Measurements from ENCODE around the gene BRWD1. TPM values are rescaled to one million over a fixed set of nuclear protein-coding genes. Genes with fewer than 3 reads are reported as not detected.

Gene BRWD1
- polyA plus RNA-seq, 4 donors: 47.1 to 53.2 (median 52.5) TPM

DNA sequence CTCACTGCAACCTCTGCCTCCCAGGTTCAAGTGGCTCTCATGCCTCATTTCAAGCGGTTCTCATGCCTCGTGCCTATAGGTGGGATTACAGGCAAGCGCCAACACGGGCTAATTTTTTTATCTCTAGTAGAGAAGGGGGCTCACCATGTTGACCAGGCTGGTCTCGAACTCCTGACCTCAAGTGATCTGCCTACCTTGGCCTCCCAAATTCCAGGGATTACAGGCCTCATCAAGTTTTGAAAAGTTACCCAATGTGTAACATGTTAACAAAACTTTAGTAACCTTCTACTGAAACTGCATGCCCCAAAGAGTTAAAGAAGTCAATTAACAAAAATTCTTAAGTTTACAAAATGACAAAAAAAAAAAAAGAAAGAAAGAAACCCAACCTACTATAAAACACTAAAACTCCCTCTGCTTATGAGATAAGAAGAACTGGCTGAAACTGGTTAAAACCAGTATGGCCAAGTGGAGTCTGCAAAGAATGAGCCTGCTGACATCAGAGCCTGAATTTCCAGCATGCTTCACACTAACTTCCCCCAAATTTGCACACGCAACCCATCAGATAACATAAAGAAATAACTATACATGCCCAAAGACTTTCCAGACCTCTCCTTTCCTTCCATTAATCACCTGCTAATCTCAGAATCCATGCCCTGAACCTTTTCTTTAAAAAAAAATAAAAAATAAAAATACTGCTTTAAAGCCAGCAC, 104.7 kb downstream of the BRWD1 start:
- DNase-seq (ENCODE audit: low read depth in 4 of 4, low spot score in 3 of 4): peak in 2 of 4 donors; percentile 1 to 13

DNA sequence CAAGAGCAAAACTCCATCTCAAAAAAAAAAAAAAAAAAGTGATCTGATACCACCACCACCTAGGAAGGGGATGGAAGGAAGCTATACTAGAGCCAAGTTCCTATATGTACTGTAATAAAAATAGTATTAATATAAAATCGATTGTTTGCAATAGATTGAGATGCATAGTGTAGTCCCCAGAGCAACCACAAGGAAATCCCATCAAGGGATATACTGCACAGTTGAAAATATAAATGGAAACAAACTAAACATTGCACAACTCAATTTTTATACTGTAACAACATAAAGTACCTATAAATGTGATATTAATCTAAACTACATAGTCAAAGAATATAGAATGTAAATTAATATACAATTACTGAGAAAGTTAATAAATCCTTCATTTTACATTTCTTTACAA, 109.3 kb downstream of the BRWD1 start:
- no peak for DNase-seq (ENCODE audit: low read depth in 4 of 4, low spot score in 3 of 4)

DNA sequence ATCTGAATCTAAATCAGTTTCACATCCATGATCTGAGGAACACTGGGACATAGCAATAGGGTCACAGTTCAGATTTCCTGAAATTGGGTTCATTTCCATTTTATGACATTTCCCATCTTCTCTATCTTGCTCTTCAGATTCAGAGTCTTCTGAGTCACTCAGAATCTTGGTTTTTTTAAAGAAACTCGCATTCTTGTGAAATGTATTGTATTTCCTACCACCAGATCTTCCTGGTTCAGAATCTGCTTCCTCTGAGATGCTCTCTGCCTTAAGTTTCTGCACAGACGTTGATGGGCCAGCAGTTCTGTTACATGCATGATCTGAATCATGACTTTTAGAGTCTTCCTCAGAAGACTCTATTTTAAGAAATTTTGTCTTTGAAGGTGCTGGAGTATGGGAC, 114.6 kb downstream of the BRWD1 start:
- DNase-seq (ENCODE audit: low read depth in 4 of 4, low spot score in 3 of 4): no peak

DNA sequence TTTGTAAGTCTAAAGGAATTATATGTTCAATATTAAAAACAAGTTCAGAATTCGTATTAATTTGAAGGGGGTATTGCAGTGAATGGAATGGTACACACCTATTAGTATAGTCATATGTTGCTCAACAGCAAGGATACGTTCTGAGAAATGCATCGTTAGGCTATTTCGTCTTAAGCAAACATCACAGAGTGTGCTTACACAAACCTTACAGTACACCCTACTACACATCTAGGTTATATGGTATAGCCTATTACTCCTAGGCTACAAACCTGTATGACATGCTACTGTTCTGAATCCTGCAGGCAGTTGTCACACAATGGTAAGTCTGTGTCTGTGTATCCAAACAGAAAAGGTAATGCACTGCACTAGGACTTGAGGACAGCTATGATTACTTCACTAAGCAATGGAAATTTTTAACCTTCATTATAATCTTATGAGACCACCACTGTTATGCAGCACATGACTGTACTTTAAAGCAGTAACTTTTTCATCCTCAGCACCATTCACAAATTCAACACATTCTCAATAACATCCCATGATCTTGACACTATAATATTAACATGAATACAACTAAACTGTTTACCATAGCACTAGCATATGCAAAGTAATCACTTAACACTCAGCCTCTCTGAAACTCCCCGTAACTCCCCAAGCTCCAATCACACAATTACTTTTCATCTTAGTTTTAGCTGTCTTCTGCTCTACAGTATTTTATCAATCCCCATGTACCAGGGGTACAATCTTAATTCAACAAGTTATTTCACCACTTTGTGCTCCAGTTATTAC, 115.8 kb downstream of the BRWD1 start:
- no peak for DNase-seq (ENCODE audit: low read depth in 4 of 4, low spot score in 3 of 4)

DNA sequence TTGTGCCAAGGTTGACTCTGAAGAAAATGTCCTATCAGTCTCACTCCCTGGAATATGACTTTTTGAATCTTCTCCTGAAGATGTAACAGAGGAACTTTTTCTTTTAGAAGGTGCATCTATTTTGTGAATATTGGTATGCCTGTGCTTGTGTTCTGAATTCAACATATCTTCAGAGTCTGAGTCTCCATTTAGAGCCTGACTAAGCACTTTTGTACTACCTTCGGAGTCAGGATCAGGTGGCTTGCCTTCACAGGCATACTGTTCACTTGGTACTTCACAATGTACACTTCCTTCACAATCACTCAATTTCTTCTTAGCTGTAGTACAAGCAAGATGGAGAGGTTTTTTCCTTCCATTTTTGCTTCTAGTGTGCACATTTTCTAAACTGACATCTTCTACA, 116.6 kb downstream of the BRWD1 start:
- DNase-seq (ENCODE audit: low read depth in 4 of 4, low spot score in 3 of 4): no peak

DNA sequence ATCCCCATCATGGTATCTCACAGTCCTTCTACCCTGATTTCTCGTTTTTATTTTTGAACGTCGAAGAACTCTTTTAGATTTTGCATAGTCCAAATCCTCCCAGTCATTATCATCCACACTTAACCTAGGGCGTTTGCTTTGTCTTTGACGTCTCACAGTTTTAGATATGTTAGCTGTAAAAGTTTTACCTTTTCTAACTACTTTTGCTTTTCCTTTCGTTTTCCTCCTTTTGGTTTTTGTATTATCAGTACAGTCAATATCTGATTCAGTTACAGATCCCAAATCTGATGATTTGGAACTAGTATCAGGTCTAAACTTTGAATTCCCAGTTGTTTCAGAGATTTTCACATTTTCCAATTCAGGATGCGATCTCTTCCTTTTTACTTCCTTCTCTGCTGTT, 117.1 kb downstream of the BRWD1 start:
- DNase-seq (ENCODE audit: low read depth in 4 of 4, low spot score in 3 of 4): no peak

DNA sequence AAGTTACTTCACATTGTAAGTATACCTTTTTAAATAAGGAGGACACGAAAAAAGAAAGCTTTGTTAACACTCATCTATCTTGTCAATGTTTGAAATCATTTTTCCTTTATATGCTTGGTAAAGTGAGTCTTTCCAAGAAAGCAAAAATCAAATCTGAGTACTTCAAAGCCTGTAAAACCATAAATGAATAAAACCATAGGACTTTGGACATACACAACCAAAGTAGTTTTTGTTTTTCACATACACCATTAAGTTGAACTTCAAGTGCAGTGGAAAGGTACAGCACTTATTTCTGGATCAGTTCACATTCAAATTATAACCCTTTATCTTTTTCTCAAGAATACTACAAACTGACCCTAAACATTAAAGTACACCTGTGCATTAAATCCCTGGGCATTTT, 120.1 kb downstream of the BRWD1 start:
- no peak for DNase-seq (ENCODE audit: low read depth in 4 of 4, low spot score in 3 of 4)

DNA sequence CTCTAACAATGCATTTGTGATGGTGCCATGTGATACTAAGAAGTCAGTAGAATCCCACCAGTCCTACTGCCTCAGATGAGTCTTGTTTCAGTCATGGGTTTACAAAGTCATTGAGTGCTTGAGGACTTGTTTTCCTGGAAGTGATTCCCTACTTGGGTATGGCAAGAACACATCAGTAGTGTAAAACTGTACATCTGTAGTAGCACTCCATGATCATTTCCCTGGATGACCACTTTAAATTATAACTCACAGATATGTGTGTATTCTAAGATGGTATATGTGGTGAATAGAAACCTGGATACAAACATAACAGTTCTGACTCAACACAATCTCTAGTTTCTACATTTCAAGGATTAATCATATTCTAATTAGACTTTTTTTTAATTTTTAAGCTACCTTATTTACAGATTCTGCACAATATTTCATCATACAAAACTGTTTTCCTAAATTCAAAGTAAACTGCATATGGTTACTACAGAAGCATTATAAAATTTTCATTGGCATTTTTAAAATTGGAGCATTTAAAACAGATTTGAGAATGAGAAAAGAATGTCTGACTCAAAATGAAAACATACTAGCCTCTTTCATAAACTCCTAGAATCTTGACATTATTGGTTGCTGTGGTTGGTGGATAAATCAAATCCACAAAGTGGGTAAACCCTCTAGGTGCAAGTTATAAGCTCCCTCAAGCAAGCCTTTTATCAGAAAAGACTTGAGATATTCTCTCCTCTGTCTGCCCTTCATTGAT, 123.4 kb downstream of the BRWD1 start:
- no peak for DNase-seq (ENCODE audit: low read depth in 4 of 4, low spot score in 3 of 4)

DNA sequence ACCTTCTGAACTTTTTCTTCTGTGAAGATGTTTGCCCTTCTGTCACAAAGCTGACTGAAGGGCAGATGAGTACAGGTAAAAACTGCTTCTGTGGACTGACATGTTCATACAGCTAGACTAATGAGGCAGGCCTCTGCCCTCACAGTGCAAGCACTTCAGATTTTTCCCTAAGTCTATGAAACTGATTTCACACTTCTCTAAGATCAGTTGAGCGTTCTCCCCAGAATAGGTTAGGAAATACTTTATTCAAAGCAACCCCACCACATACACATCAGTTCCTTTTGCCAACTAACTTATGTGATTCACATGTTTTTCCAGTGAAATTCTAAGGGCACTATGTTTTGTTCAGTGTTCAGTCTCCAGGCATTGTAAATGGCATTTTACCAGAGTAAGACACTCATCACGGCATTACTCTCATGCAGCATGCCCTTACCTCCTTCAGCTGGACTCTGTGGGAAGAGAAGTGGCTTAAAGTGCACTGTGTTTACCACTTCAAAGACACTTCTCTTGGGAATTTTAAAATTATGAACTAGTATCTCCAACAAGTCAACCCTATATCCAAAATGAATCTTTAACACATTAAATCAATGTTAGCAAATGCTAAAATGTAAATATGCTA, 124.8 kb downstream of the BRWD1 start:
- DNase-seq (ENCODE audit: low read depth in 4 of 4, low spot score in 3 of 4): no peak

DNA sequence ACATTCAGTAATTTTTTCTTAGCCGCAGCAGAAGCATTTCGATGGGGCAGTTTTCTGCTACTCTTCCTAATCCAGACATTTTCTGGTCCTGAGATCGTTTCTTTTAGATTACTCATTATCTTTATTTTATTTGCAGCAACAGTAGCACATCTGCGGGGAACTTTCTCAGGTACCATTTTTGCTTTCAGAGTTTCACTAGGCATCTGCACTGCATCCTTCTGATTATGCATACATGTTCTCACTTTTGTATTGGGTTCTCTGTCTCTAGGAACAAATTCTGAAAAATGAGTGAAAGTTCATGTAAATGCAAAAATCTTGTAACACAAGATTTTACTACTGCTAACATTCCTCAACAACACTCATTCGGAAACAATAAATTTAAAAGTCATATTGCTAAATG, 126.3 kb downstream of the BRWD1 start:
- DNase-seq (ENCODE audit: low read depth in 4 of 4, low spot score in 3 of 4): no peak

DNA sequence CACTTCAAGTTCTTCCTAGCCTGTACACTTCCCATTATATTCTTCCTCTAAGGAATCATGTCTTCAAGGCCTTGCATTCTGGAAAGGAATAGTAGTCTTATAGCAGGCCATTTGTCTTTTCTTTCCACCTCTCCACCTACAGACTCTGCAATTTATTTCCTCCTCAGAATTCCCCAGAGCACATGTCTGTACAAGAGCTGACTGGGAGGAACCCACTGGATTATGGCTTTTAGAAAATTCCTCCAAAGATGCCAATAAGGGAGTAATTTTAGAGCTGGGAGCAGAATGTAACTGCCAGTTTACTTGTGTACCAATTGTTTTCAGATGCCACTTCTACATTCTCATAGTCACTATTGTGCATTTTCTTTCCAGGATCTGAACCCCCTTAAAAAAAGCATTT, 126.8 kb downstream of the BRWD1 start:
- DNase-seq (ENCODE audit: low read depth in 4 of 4, low spot score in 3 of 4): no peak

DNA sequence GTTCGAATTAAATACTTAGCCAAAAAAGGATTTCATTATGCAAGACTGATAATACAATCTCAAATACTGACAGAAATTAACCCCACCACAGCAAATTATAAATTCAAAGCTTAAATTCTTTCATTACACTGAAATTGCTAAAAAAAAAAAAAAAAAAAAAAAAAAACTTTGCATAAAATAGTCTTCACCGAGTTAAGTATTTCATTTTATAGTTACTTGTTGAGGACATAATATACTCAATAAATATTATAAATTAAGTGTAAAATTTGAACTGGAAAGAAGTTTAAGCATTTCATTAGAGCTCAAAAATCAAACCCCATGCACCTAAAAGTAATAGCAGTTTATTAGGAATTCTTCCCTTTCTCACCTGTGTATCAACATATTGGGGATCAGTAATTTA, 128.3 kb downstream of the BRWD1 start:
- DNase-seq (ENCODE audit: low read depth in 4 of 4, low spot score in 3 of 4): no peak

DNA sequence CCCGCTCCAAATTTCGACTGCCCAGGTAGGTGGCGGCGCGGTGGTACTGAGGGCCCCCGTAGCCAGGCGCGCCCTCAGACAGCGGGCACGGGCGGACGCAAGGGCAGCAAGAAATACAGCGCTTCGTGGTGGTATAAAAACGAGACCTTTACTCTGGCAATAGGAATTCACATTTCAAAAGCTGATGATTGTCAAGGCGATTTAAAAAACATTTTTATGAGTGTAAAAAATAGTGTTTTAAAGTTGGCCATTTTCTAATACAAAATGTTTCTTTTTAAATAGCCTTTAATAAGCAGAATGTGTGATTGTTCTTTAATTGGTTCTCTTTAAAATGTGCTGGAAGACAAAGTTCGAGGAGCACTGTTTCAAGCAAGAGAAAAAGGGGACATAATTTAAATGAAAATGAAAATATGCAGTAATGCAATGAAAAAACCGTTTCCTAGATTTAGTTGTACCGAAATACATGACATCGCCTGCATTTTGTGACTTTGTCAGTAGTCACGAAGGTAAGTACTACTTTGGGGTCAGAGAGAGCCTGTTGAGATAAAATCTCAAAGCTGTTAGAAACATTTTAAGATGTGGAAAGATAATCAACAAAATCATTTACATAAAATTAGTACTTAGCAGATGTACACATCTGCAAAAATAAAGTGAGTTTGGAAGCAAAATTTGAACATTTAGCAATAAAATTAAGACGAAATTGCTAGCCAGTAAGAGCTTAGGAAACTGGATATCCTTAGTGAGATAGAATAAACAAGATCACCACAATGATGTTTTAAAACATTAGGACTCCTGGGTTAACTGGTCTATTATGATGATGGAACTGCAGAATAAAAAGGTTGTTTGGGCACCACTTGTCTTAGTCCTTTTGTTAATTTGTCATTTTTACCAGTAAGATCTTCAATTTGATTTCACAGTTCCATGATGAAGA, 129.1 kb downstream of the BRWD1 start:
- peak in 1 of 4 donors; percentile 3 for DNase-seq (ENCODE audit: low read depth in 4 of 4, low spot score in 3 of 4)

DNA sequence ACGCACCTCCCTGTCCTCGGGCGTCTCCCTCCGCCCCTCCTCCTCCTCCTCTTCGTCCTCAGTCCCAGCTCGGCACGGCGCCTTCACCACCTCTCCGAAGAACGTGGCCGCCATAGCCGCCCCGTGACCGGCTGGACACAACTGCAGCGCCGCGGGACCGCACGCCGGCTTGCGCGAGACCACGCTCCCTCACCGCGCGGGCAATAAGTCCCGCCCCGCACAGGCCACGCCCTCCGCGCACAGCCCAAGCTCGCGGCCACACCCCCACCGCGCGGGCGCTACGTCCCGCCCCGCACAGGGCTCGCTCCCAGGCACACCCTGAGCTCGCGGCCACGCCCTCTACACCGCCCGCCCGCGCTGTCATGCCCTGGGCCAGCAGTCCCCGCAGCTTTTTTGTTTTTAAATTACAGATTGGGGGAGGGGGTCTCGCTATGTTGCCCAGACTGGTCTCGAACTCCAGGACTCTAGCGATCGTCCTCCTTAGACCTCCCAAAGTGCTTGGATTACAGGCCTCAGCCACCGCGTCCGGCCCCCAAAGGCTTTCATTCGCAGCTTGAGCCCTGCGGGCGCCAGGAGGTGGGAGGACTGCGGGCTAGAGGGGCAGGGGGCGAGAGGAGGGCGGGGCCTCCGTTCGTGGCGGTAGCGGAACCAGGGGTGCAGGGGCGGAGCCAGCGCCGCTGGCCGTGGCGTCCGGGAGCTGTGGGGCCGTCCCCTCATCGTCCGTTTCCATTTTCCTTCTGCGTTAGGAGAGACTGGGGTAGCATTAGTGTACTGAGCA, 130.0 kb downstream of the BRWD1 start, which contains the start of gene PSMG1:
PSMG1 (minus strand) TSS at position 180 of the 778 bp plus-strand sequence; CDS start at position 114, 66 bp downstream.
- peak; percentile 81 to 93 (median 84) for DNase-seq (ENCODE audit: low read depth in 4 of 4, low spot score in 3 of 4)

DNA sequence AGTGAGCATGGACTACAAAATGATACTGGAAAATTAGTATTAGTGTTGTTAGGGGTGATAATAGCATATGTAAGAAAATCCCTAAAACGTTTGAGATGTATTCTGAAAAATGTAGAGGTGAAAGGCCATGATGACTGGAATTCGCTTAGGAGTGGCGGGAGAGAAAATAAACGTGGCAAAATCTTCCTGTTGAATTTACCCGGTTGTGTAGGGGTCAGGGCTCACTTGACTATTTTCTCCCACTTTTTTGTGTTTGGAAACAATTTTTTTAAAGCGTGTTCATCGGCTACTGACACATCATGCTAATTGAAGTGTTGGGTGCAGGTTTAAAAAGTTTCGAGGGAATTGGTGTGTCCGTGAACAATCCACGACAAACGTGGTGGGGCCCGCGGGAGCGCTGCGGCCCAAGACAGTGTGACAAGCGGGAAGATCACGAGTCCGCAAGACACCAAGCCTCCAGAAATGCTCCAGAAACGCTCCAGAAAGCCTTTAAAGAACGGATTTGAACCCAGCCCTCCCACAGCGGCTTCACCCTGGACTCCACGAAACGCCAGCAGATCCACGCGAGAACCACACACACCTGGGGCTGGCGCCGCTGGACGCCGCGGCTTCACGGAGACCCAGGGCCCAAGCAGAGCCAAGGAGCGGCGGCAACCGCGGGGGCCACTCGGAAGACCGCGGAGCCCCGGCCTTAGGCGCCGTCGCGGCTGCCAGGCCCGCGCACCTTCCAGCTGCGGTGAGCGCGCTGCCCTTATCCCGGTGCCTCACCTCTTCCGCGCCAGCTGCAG, 130.8 kb downstream of the BRWD1 start:
- peak in 1 of 4 donors; percentile 28 for DNase-seq (ENCODE audit: low read depth in 4 of 4, low spot score in 3 of 4)

DNA sequence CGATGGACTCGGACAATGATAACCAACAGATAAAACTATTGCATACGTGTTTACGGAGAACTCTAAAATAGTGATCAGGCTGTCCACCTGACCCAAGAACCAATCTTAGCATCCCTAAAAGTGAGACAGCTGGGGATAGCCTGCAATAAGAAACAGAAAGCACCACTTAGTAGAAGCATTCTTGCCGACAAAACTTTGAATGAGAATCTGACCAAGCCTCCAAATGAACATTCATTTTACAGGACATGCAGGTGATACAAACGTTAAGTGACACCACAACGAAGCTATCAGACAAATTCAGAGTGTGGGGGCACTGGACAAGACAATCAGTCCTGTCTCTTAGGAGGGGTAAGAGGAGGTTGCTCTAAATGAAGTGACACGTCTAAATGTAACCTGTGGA, 131.4 kb downstream of the BRWD1 start:
- DNase-seq (ENCODE audit: low read depth in 4 of 4, low spot score in 3 of 4): no peak

DNA sequence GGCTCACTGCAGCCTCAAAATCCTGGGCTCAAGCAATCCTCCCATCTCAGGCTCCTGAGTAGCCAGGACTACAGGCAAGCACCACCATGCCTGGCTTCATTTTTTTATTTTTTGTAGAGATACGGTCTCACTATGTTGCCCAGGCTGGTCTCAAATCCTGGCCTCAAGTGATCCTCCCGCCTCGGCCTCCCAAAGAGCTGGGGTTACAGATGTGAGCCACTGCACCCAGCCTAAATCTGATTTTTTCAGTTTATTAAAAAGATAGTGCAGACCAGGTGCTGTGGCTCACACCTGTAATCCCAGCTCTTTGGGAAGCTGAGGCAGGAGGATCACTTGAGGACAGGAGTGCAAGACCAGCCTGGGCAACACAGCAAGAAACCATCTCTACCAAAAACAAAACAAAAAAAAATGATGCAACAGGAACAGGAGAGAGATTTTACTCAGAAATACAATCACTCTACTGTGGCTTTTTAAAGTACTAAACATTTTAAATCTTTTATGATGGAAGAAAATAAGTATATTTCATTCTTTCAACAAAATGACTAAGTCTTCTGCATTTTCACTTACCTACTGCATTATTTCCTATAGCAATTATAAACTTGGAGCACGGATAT, 132.1 kb downstream of the BRWD1 start:
- no peak for DNase-seq (ENCODE audit: low read depth in 4 of 4, low spot score in 3 of 4)
